GM18951 (cell line): ENCODE results near the gene CCDC30.
"Not testable (repeated sequence)": the region's sequence is repeated elsewhere in the genome, so short reads cannot be mapped to it uniquely, and the experiment has no call there.

Experiments used
- POLR2A ChIP-seq: IDR thresholded peaks from 4 replicates; pipeline ENCODE4 v1.6.1; 2011; ENCODE audit warnings: mild to moderate bottlenecking; ENCODE audit not compliant: insufficient read length, insufficient read depth; ENCODE audit errors: extremely low read depth
- in situ Hi-C: fragments of 300-500 bp; cut with MboI; formaldehyde crosslinking; loops from one replicate; pipeline ENCODE4 v1.12.0; 2022; ENCODE audit warnings: low sequenced_read_pairs, mixed read lengths, inconsistent platforms; ENCODE audit not compliant: unreplicated experiment

Gene CCDC30

GRCh38 chr1:42660907-42661500 is 197.9 kb downstream of the CCDC30 start:
- in situ Hi-C loops = no loop called here
- no peak for TF ChIP-seq POLR2A

GRCh38 chr1:42669936-42670335 is 206.8 kb downstream of the CCDC30 start:
- in situ Hi-C loops = no loop called here
- TF ChIP-seq POLR2A = no peak

GRCh38 chr1:42670425-42670824 is 207.3 kb downstream of the CCDC30 start:
- in situ Hi-C loops = no loop called here
- TF ChIP-seq POLR2A = no peak

- in situ Hi-C loops = no loop called here
- no peak for TF ChIP-seq POLR2A
These were observed 211.1 kb downstream of the CCDC30 start for GRCh38 chr1:42674214-42674613.

- in situ Hi-C loops = no loop called here
- no peak for TF ChIP-seq POLR2A
These were observed 211.6 kb downstream of the CCDC30 start for GRCh38 chr1:42674682-42675081.

- no peak for TF ChIP-seq POLR2A
- in situ Hi-C loops = no loop called here
These were observed 212.4 kb downstream of the CCDC30 start for GRCh38 chr1:42675467-42675866.

GRCh38 chr1:42676534-42677087 is 213.5 kb downstream of the CCDC30 start:
- no peak for TF ChIP-seq POLR2A
- in situ Hi-C loops = no loop called here

GRCh38 chr1:42679364-42679983 is 216.4 kb downstream of the CCDC30 start:
- in situ Hi-C loops = no loop called here
- TF ChIP-seq POLR2A = no peak

- in situ Hi-C loops = no loop called here
- TF ChIP-seq POLR2A = no peak
These were observed 217.0 kb downstream of the CCDC30 start for GRCh38 chr1:42680055-42680454.

- in situ Hi-C loops = no loop called here
- TF ChIP-seq POLR2A = no peak
These were observed 218.0 kb downstream of the CCDC30 start for GRCh38 chr1:42680921-42681683.

- peak; percentile 81 for TF ChIP-seq POLR2A
- in situ Hi-C loops = no loop called here
These were observed 218.8 kb downstream of the CCDC30 start, which contains the start of gene YBX1 for GRCh38 chr1:42681741-42682483. Gene YBX1, plus strand, starts transcription at chr1:42682418. Its CDS starts 148 bp downstream, at chr1:42682566.

GRCh38 chr1:42682484-42682738 is 219.3 kb downstream of the CCDC30 start:
- in situ Hi-C loops = not testable (repeated sequence)
